DND-41 (cell line): ENCODE results near the gene TMEM151B.

Experiments
- CTCF ChIP-seq: IDR thresholded peaks from 2 replicates; pipeline ENCODE4 v1.5.1; 2012; ENCODE audit warnings: borderline replicate concordance, low read length, moderate library complexity, mild to moderate bottlenecking; ENCODE audit not compliant: poor library complexity, severe bottlenecking; ENCODE audit errors: extremely low read depth
- EZH2 ChIP-seq: IDR thresholded peaks from 3 replicates; pipeline ENCODE4 v1.6.1; 2012; ENCODE audit warnings: borderline replicate concordance, low read depth, mild to moderate bottlenecking, moderate library complexity, low read length, inconsistent platforms; ENCODE audit not compliant: severe bottlenecking

GRCh38 chr6:44253307-44254101 is 16.7 kb upstream of the TMEM151B start:
- TF ChIP-seq CTCF (peak; percentile 62), EZH2 (no peak)
